HG02852 (cell line): Measurements from ENCODE around the gene PRDX1.
"Not testable (repeated sequence)": the region's sequence is repeated elsewhere in the genome, so short reads cannot be mapped to it uniquely, and the experiment has no call there.

Source experiments
- ATAC-seq: cut with Tn5 transposase; IDR thresholded peaks from one replicate; pipeline ENCODE4 v1.9.1; 2021; ENCODE audit warnings: mild to moderate bottlenecking, moderate library complexity; ENCODE audit not compliant: unreplicated experiment

Gene PRDX1

DNA sequence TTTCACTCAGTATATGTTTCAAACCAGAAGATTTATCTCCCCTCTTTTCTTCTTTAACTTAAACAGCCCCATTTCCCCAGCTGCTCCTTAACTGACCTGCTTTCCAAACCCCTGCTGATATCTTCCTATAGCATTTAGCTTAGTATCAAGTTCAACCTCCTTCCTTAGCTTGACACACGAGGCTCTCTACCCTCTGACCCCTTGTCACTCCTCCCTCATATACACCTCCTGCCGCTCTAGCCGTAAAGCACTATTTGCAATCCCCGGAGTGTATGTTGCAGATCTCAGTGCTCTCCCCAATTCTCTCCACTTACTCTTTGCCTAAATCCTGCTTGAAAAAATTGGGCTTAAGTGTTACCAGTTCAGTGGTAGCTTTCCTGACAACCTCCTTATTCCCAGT, 15.2 kb upstream of the PRDX1 start:
- ATAC-seq: no peak

DNA sequence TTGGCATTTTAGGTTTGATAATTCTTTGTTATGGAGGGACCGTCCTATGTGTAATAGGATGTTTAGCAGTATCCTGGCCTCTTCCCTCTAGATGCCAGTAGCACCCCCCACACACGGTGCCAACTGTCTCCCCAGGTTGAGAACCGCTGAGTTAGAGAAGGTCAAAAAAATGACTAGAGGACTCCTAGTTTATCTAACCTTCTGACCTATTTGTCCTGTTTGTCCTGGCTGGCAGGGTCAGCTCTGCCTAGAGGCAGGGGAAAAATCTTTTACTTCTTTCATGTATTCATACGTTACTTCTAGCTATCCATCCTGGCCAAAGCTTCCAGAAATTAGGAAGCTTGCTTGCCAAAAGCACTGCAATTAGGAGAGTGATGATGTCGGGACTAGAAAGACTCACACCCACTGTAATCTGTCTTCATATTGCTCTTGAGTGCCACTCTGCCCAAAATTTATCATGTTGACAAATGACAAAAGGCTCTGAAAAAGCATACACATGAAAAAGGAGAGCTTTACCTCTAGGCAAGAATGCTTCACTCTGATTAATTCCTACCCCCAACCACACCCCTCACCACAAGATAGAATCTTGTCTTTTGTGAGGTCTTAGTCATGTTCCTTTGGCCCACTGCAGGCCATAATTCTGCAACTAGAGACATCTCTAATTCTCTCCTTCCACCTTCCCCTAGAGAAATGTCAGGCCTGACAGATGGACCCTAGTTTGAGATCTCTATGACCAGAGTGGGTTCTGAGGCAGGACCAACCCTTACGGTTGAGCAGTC, 14.5 kb upstream of the PRDX1 start:
- ATAC-seq: no peak

DNA sequence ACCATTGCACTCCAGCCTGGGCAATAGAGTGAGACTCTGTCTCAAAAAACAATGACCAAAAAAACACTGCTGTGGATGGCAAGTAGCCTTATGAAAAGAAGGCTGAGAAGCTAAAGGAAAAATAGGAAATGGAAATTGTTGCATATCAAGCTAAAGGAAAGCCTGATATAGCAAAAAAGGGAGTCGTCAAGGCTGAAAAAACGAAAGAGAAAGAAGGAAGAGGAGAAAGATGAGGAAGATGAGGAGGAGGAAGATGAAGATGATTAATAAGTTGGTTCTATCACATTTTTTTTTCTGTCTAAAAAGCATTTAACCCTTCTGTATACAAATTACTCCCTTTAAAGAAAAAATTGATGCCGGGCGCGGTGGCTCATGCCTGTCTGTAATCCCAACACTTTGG, 10.2 kb upstream of the PRDX1 start:
- no peak for ATAC-seq

DNA sequence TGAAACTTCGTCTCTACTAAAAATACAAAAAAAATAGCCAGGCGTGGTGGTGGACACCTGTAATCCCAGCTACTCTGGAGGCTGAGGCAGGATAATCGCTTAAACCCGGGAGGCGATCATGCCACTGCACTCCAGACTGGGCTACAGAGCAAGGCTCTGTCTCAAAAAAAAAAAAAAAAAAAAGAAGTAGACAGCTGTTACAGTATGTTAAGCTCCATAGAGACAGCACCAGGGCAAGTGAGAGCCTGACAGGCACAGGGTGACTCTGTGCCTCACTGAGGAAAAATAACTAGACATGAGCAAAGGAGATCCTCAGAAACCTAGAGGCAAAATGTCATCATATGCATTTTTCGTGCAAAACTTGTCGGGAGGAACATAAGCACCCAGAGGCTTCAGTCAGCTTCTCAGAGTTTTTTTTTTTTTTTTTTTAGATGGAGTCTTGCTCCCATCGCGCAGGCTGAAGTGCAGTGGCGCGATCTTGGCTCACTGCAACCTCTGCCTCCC, 9.0 kb upstream of the PRDX1 start:
- no peak for ATAC-seq

DNA sequence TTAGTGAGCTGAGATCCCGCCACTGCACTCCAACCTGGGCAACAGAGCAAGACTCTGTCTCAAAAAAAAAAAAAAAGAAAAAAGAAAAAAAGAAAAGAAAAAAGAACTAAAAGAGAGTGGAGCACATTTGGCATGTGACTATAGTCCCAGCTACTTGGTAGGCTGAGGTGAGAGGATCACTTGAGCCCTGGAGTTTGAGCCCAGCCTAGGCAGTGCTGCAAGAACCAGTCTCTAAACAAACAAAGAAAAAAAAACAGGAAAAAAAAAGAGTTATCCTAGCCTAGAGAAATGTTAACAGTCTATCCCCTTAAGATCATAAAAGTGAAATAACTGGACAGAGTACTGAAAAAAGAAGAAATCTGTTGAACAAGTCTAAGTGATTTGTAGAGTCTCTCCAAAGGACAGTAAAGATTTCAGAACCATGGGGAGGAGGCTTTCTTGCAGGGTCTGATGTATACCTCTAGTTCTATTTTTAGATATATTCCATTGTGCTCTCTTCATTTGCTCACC, 4.5 kb upstream of the PRDX1 start:
- ATAC-seq: no peak

DNA sequence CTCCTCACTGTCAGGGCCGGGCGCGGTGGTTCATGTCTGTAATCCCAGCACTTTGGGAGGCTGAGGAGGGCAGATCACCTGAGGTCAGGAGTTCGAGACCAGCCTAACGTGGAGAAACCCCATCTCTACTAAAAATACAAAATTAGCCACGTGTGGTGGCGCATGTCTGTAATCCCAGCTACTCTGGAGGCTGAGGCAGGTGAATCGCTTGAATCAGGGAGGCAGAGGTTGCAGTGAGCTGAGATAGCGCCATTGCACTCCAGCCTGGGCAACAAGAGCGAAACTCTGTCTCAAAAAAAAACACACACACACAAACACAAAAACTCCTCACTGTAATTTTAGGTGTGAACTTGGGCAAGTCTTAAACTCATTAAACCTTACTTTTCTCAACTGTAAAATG, 2.3 kb upstream of the PRDX1 start:
- not testable (repeated sequence) for ATAC-seq

DNA sequence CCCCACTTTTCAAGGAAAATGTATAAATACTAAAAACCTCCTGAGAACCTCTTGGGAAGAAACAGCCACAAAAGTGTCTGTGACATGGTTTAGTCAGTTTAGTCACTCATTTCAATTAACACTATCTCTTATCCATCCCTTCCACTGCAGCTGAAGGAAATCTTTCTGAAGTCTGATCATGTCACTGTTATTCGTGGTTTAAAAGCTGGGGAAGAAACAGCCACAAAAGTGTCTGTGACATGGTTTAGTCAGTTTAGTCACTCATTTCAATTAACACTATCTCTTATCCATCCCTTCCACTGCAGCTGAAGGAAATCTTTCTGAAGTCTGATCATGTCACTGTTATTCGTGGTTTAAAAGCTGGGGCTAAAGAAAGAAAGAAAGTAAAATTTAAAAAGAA, 1.8 kb upstream of the PRDX1 start:
- not testable (repeated sequence) for ATAC-seq

DNA sequence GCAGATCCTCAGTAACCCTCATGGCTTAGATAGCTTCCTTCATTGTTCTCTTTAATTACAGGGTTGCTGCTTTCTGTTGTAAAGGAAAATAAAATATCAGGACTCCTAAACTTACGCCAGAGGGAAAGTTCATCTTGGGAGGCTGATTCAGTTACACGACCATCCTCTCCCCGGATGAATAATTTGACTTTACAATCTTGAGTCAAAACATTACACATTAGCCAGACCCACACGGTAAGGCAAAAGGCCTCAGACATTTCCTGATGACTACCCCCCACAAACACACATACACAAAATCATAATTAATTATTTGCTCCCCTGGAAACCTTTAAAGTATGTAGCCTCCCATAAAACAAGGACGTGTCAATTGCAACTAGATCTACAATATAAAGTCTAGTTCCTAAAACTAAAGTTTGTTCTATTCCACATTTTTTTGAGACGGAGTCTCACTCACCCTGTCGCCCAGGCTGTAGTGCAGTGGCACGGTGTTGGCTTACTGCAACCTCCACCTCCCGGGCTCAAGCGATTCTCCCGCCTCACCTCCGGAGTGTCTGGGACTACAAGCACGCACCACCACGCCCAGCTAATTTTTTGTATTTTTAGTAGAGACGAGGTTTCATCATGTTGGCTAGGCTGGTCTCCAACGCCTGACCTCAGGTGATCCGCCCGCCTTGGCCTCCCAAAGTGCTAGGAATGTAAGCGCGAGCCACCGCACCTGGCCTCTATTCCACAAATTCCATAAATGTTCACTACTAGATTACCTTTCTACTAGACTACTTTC, 830 bp upstream of the PRDX1 start:
- ATAC-seq: no peak

DNA sequence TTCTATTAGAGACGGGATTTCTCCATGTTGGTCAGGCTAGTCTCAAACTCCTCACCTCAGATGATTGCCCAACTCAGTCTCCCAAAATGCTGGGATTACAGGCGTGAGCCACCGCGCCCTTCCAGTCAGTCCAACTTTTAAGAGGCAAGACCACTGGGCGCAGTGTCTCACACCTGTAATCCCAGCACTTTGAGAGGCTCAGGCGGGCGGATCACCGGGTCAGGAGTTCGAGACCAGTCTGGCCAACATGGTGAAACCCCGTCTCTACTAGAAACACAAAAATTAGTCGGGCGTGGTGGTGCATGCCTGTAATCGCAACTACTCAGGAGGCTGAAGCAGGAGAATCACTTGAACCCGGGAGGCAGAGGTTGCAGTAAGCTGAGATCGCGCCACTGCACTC, 1.9 kb downstream of the PRDX1 start:
- not testable (repeated sequence) for ATAC-seq

DNA sequence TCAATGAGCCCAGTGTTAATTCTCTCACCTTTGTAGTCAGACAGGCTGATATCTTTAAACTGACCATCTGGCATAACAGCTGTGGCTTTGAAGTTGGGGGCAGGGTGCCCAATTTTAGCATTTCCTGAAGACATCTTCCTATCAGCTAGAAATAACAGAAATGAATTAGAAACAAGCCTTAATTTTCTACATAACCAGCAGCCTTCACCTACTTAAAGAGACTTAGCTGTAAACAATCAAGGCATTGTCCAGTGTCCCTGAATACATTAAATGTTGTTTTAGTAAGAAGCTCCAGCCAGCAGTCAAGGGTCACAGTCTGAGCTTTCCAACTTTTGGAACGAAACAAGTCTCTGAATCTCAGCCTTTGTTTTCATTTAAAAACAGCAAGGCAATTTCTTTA, 2.8 kb downstream of the PRDX1 start:
- no peak for ATAC-seq

DNA sequence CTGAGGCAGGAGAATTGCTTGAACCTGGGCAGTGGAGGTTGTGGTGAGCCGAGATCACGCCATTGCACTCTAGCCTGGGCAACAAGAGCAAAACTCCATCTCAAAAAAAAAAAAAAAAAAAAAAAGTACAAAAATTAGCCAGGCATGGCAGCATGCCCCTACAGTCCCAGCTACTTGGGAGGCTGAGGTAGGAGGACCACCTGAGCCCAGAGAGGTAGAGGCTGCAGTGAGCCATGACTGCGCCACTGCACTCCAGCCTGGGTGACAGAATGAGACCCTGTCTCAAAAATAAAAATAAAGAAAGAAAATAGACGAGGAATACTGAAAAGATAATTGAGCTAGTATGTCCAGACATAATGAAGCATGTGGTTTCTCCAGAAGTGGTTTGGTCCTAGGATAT, 3.3 kb downstream of the PRDX1 start:
- ATAC-seq: not testable (repeated sequence)

DNA sequence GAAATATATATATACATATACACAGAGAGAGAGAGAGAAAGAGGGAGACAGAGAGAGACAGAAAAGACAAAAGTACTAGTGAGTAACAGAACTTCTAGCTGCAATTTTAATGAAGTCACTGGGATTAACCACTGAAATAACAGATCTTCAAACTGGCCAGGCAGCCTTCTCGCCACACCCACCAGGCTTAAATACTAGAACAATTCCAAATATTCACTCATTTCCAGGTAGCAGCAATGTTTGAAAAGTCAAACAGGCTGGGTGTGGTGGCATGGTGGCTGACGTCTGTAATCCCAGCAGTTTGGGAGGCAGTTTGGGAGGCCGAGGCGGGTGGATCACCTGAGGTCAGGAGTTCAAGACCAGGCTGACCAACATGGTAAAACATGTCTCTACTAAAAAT, 5.2 kb downstream of the PRDX1 start:
- no peak for ATAC-seq

DNA sequence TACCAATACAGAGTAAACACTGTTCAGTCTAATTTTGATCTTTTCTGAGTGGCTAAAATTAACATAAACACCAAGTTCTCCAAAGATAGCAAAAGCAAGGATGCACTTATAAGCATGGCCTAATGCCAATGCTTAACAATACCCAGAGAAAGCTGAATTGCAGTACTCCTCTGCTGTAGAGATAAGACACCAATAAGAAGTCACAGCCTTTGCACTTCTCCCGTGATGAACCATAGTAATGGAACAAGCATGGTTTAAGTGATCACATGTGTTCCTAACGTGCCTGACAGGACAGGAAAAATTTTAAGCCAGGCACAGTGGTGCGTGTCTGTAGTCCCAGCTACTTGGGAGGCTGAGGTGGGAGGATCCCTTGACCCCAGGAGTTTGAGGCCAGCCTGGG, 5.6 kb downstream of the PRDX1 start:
- ATAC-seq: no peak

DNA sequence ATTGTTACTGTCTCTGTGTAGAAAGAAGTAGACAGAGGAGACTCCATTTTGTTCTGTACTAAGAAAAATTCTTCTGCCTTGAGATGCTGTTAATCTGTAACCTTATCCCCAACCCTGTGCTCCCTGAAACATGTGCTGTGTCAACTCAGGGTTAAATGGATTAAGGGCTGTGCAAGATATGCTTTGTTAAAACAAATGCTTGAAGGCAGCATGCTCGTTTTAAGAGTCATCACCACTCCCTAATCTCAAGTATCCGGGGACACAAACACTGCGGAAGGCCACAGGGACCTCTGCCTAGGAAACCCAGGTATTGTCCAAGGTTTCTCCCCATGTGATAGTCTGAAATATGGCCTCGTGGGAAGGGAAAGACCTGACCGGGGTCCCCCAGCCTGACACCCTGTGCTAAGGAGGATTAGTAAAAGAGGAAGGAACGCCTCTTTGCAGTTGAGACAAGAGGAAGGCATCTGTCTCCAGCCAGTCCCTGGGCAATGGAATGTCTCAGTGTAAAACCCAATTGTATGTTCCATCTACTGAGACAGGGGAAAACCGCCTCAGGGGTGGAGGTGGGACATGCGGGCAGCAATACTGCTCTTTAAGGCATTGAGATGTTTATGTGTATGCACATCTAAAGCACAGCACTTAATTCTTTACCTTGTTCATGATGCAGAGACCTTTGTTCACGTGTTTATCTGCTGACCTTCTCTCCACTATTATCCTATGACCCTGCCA, 8.0 kb downstream of the PRDX1 start:
- not testable (repeated sequence) for ATAC-seq

DNA sequence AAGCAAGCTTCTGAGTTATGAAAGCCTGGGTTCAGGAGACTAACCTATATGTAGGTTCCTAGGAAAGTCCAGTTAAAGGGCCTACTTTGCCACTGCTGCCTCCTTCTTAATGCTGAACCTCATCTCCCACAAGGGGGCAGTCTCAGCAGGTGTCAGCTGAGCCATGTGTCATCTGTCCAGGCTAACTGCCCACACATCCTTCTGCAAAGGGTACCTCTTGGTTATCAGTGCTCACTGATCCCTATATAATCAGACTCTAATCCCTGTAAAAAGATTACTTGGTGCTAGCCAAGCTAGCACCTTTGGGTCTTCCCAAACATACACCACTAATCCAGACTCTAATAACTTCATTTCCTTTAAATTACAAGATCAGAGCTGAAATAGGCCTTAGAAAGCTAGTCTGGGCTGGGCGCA, 9.0 kb downstream of the PRDX1 start:
- no peak for ATAC-seq

DNA sequence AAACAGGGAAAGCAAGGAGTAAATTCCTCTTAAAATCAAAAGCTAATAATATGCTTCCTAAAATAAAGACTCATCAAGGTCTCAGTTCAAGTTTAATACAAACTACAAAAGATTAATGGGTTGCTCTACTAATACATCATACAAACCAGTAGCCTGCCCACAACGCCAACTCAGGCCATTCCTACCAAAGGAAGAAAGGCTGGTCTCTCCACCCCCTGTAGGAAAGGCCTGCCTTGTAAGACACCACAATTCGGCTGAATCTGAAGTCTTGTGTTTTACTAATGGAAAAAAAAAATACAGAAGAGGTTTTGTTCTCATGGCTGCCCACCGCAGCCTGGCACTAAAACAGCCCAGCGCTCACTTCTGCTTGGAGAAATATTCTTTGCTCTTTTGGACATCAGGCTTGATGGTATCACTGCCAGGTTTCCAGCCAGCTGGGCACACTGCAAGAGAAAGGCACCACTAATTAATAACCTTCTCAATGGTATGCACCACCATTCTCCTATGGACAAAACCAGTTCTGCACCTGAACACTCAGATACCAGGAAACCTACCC, 10.6 kb downstream of the PRDX1 start:
- no peak for ATAC-seq

DNA sequence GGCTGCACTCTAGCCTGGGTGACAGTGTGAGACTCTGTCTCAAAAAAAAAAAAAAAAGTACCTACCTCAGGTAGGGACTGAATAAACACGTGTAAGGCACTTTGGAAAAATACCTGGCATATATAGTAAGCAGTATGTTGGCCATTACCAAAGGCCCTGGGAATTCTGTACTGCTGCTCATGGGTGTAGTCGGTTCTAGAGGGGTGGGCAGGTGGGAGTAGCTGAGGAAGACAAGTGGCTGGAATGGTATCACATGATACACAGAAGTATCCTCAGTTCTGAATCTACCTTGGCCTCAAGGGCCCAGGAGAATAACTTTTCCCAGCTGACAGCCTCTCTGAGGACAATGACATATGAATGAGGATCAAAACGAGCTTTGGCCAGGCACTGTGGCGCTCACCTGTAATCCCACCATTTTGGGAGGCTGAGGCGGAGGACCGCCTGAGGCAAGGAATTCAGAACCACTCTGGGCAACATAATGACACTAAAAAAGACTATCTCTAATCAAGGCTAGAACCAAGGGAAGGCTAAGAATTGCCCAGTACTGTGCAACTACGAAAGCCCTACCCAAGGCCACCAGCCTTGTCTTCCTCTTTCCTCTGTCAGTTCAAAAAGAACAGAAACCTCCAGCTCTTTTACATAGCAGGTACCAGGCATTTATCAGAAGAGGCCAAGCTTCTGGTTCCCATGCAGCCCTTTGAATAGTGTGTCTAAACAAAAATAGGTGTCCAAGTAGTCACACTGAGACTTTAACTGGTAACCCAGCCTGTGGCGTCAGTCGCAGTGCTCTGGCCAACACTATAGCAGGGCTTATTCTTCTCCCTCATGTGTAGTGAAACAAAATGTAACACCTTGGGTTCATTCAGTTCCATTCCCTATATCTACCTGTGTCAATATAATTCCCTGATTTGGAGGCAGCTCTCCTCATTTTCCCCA, 11.4 kb downstream of the PRDX1 start:
- no peak for ATAC-seq

DNA sequence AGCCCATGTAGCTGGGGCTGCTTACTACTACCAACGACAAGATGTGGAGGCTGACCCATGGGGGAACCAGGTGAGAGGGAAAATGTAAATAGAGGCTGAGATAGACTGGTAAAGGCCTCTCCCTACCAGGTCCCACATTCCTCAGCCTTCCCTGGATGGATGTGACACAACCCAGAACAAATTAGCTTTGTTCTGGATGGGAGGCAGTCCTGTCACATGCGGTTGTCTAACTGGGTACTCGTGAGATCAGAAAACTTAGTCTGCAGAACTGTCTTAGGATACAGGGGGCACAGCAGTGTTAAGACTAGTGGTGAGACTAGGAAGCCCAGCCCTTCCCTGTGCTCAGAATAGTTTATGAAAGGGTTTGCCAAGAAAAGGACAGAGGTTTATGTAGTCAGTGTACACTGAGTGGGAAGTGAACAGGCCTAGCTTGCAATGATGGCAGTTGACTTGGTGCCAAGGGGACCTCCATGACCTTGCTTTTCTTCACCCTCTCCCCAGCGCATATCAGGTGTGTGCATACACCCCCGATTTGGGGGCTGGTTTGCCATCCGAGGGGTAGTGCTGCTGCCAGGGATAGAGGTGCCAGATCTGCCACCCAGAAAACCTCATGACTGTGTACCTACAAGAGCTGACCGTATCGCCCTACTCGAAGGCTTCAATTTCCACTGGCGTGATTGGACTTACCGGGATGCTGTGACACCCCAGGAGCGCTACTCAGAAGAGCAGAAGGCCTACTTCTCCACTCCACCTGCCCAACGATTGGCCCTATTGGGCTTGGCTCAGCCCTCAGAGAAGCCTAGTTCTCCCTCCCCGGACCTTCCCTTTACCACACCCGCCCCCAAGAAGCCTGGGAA, 13.2 kb downstream of the PRDX1 start:
- no peak for ATAC-seq

DNA sequence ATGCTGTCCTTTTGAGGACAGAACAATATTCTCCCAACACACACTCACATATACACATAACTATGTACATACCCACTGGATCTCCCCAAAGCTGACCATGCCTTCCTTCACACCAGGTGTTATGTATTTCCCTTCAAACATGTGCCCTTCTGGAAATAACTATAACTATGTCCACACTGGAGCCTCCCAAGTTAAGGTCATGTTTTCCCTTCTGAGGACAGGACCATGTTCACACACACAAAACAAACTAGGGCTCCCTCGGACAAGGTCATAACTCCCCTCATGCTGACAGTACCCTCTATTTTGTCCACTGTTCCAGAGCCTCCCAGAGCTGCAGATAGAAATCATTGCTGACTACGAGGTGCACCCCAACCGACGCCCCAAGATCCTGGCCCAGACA, 13.8 kb downstream of the PRDX1 start:
- no peak for ATAC-seq
